Measurements from ENCODE around the gene PDZK1IP1.
"Not testable (repeated sequence)": the region's sequence is repeated elsewhere in the genome, so short reads cannot be mapped to it uniquely, and the experiment has no call there.

The PDZK1IP1 gene

GRCh38 chr1:47175227-47175934 is 14.5 kb downstream of the PDZK1IP1 start:
- no peaks in the 10 kb centered on the region for H3K9me3 ChIP-seq
- no peaks in the 10 kb centered on the region for H3K4me1 ChIP-seq
- no peak overlapping the region for H3K4me3 ChIP-seq (ENCODE audit: low read depth, low read length)
- no peaks in the 10 kb centered on the region for H3K36me3 ChIP-seq
- peak; percentile 36 for DNase-seq
- H3K27me3 ChIP-seq, result no peaks in the 10 kb centered on the region
- peak; percentile 84 for TF ChIP-seq CTCF (IDR thresholded peaks at IDR 0.05; ENCODE audit: low read depth, low read length)

DNA sequence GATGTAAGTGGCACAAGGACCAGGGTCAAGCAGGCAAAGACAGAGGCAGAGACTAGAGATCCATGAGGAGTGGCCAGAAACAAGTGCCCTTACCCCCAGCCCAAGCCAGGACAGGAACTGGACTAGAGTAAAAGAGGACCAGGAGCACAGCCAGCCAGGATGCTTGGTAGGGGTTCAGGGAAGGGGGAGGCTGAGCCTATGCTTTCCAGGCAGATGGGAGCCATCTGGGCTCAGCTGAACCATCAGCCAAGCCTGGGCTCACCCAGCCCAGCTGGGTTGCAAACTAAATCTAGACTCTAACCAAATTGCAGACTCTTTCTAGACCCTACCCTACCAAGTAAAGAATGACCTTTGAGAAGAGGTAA is 15.2 kb downstream of the PDZK1IP1 start:
- no peaks in the 10 kb centered on the region for H3K27me3 ChIP-seq
- DNase-seq, result no peak
- no peaks in the 10 kb centered on the region for H3K4me1 ChIP-seq
- no peaks in the 10 kb centered on the region for H3K9me3 ChIP-seq
- no peaks in the 10 kb centered on the region for H3K36me3 ChIP-seq
- TF ChIP-seq CTCF (IDR thresholded peaks at IDR 0.05; ENCODE audit: low read depth, low read length), result no peak
- no peak overlapping the region for H3K4me3 ChIP-seq (ENCODE audit: low read depth, low read length)

DNA sequence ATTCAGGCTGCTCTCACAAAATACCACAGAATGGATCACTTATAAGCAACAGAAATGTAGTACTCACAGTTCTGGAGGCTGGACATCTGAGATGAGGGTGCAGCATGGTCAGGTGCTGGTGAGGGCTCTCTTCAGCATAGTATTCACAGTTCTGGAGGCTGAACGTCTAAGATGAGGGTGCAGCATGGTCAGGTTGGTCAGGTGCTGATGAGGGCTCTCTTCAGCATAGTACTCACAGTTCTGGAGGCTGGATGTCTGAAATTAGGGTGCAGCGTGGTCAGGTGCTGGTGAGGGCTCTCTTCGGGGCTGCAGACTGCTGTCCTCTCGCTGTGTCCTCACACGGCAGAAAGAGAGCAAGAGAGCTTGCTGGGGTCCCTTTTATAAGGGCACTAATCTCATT is 17.1 kb downstream of the PDZK1IP1 start:
- no peak for DNase-seq
- H3K36me3 ChIP-seq, result no peaks in the 10 kb centered on the region
- no peaks in the 10 kb centered on the region for H3K4me1 ChIP-seq
- TF ChIP-seq CTCF (IDR thresholded peaks at IDR 0.05; ENCODE audit: low read depth, low read length), result no peak
- H3K9me3 ChIP-seq, result no peaks in the 10 kb centered on the region
- H3K4me3 ChIP-seq (ENCODE audit: low read depth, low read length), result no peak overlapping the region
- no peaks in the 10 kb centered on the region for H3K27me3 ChIP-seq

GRCh38 chr1:47164552-47164951 is 25.3 kb downstream of the PDZK1IP1 start:
- no peak for DNase-seq
- Histone ChIP-seq H3K36me3 (no peaks in the 10 kb centered on the region), H3K9me3 (no peaks in the 10 kb centered on the region), H3K27me3 (no peaks in the 10 kb centered on the region), H3K4me3 (ENCODE audit: low read depth, low read length) (no peak overlapping the region), H3K4me1 (no peaks in the 10 kb centered on the region)
- no peak for TF ChIP-seq CTCF (IDR thresholded peaks at IDR 0.05; ENCODE audit: low read depth, low read length)

GRCh38 chr1:47161298-47162040 is 28.4 kb downstream of the PDZK1IP1 start:
- Histone ChIP-seq H3K4me1 (no peaks in the 10 kb centered on the region), H3K9me3 (no peaks in the 10 kb centered on the region), H3K36me3 (no peaks in the 10 kb centered on the region), H3K27me3 (no peaks in the 10 kb centered on the region), H3K4me3 (ENCODE audit: low read depth, low read length) (no peak overlapping the region)
- DNase-seq, result no peak
- TF ChIP-seq CTCF (IDR thresholded peaks at IDR 0.05; ENCODE audit: low read depth, low read length), result no peak

GRCh38 chr1:47160716-47161115 is 29.1 kb downstream of the PDZK1IP1 start:
- no peaks in the 10 kb centered on the region for H3K9me3 ChIP-seq
- no peaks in the 10 kb centered on the region for H3K36me3 ChIP-seq
- no peak for TF ChIP-seq CTCF (IDR thresholded peaks at IDR 0.05; ENCODE audit: low read depth, low read length)
- H3K27me3 ChIP-seq, result no peaks in the 10 kb centered on the region
- no peak overlapping the region for H3K4me3 ChIP-seq (ENCODE audit: low read depth, low read length)
- H3K4me1 ChIP-seq, result no peaks in the 10 kb centered on the region
- no peak for DNase-seq

DNA sequence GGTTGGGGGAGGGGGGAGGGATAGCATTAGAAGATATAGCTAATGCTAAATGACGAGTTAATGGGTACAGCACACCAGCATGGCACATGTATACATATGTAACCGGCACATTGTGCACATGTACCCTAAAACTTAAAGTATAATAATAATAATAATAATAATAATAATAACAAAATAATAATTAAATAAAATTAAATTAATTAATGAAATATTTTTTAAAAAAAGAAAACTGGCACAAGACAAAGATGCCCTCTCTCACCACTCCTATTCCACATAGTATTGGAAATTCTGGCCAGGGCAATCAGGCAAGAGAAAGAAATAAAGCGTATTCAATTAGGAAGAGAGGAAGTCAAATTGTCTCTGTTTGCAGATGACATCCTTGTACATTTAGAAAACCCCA is 31.9 kb downstream of the PDZK1IP1 start:
- not testable (repeated sequence) for H3K27me3 ChIP-seq; H3K4me3 ChIP-seq (ENCODE audit: low read depth, low read length); H3K9me3 ChIP-seq; H3K4me1 ChIP-seq; DNase-seq; H3K36me3 ChIP-seq

- H3K4me1 ChIP-seq; H3K9me3 ChIP-seq; H3K27me3 ChIP-seq; H3K4me3 ChIP-seq (ENCODE audit: low read depth, low read length); H3K36me3 ChIP-seq; DNase-seq: not testable (repeated sequence)
These were observed 33.4 kb downstream of the PDZK1IP1 start for GRCh38 chr1:47156457-47156856.

DNA sequence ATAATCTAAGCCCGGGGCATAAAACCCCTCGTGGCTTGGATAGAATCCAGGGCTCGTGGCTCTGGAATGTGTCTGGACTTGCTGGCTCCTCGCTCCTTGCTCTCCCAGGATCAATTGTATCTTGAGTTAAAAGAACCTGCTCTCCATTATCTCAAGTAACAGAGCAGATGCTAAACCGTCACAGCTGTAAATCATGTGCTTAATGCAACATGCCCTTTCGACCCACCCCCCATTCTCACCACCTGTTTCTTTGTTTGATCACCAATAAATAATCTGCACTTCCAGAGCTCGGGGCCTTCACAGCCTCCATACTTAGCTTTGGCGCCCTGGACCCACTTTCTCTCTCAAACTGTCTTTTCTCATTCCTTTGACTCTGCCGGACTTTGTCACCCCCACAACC is 40.7 kb downstream of the PDZK1IP1 start:
- not testable (repeated sequence) for H3K27me3 ChIP-seq; H3K9me3 ChIP-seq; H3K4me3 ChIP-seq (ENCODE audit: low read depth, low read length); DNase-seq; H3K36me3 ChIP-seq; H3K4me1 ChIP-seq
